ENCODE data around the gene TTPAL. TPM values are rescaled to one million over a fixed set of nuclear protein-coding genes. Genes with fewer than 3 reads are reported as not detected.
A peak's percentile ranks its signal among the peaks of the same experiment; 100 is the strongest.

Gene TTPAL
- total and polyA plus RNA-seq, 10 of the 15 experiments (the other 5 are each of a cell fraction or from before 2014, with no cell fraction given): 4.0 to 24.0 (median 9.3) TPM

DNA sequence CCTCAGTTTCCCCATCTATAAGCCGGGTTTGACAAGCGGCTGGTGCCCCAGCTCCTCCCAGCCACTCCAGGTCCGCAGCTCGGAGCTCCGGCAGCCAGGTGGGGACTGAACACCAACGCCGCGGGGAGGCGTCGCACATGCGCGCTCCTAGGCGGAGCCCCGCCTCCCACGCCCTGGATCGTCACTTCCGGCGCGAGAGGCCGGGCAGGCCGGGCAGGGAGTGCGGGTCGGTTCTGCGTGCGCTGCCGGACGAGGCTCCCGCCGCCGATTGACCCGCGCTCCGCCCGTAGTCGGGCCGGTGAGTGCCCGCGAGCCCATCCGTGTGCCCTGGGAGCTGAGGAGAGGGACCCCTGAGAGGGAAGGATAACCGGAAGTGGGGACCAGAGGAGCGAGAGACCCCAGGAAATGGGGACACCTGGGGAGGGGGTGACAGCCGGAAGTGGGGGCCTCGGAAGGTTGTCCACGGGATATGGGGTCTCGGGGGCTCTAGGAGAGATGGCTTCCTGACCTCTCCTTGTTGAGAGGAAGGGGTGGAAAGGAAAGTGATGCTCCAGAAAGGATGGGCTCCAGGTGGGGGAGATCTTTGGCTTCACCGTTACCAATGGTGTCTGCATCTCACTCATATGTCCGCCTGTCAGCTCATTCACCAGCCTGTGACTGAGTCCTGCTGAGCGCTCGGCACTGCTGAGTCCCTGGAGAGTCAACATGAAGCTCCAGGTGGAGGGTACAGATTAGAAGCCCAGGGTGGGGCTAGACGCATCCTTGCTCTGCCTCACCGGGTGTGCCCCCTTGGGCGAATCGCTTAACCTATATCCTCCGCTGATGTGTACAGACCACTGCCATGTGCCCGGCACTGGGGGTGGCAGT lies at the start of gene TTPAL (continued):
- TF ChIP-seq, protein P1, sequence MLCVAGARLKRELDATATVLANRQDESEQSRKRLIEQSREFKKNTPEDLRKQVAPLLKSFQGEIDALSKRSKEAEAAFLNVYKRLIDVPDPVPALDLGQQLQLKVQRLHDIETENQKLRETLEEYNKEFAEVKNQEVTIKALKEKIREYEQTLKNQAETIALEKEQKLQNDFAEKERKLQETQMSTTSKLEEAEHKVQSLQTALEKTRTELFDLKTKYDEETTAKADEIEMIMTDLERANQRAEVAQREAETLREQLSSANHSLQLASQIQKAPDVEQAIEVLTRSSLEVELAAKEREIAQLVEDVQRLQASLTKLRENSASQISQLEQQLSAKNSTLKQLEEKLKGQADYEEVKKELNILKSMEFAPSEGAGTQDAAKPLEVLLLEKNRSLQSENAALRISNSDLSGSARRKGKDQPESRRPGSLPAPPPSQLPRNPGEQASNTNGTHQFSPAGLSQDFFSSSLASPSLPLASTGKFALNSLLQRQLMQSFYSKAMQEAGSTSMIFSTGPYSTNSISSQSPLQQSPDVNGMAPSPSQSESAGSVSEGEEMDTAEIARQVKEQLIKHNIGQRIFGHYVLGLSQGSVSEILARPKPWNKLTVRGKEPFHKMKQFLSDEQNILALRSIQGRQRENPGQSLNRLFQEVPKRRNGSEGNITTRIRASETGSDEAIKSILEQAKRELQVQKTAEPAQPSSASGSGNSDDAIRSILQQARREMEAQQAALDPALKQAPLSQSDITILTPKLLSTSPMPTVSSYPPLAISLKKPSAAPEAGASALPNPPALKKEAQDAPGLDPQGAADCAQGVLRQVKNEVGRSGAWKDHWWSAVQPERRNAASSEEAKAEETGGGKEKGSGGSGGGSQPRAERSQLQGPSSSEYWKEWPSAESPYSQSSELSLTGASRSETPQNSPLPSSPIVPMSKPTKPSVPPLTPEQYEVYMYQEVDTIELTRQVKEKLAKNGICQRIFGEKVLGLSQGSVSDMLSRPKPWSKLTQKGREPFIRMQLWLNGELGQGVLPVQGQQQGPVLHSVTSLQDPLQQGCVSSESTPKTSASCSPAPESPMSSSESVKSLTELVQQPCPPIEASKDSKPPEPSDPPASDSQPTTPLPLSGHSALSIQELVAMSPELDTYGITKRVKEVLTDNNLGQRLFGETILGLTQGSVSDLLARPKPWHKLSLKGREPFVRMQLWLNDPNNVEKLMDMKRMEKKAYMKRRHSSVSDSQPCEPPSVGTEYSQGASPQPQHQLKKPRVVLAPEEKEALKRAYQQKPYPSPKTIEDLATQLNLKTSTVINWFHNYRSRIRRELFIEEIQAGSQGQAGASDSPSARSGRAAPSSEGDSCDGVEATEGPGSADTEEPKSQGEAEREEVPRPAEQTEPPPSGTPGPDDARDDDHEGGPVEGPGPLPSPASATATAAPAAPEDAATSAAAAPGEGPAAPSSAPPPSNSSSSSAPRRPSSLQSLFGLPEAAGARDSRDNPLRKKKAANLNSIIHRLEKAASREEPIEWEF (IDR thresholded peaks at IDR 0.05; ENCODE audit: insufficient replicate concordance, low read depth, low read length): no peak
- TF ChIP-seq SMC3 (IDR thresholded peaks at IDR 0.05; ENCODE audit: borderline replicate concordance, low read length): 0 out of 2 replicates have a peak, but pooled peaks have one; percentile 4
- TF ChIP-seq, protein P2, sequence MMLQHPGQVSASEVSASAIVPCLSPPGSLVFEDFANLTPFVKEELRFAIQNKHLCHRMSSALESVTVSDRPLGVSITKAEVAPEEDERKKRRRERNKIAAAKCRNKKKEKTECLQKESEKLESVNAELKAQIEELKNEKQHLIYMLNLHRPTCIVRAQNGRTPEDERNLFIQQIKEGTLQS (IDR thresholded peaks at IDR 0.05; ENCODE audit: borderline replicate concordance, extremely low read depth, low read depth, low read length): no peak
- peak; percentile 49; the same call in 1 of the 2 replicates for TF ChIP-seq PAX5 (IDR thresholded peaks at IDR 0.05; ENCODE audit: borderline replicate concordance, low read depth, low read length)
- no peak for TF ChIP-seq CHD4 (IDR thresholded peaks at IDR 0.05)
- no peak for TF ChIP-seq SUPT20H (IDR thresholded peaks at IDR 0.05; ENCODE audit: borderline replicate concordance, control insufficient read depth, low read depth, low read length)
- TF ChIP-seq, protein P3, sequence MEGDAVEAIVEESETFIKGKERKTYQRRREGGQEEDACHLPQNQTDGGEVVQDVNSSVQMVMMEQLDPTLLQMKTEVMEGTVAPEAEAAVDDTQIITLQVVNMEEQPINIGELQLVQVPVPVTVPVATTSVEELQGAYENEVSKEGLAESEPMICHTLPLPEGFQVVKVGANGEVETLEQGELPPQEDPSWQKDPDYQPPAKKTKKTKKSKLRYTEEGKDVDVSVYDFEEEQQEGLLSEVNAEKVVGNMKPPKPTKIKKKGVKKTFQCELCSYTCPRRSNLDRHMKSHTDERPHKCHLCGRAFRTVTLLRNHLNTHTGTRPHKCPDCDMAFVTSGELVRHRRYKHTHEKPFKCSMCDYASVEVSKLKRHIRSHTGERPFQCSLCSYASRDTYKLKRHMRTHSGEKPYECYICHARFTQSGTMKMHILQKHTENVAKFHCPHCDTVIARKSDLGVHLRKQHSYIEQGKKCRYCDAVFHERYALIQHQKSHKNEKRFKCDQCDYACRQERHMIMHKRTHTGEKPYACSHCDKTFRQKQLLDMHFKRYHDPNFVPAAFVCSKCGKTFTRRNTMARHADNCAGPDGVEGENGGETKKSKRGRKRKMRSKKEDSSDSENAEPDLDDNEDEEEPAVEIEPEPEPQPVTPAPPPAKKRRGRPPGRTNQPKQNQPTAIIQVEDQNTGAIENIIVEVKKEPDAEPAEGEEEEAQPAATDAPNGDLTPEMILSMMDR (IDR thresholded peaks at IDR 0.05 in 2 of 3, conservative IDR thresholded peaks at IDR 0.05 in 1 of 3; ENCODE audit: control insufficient read depth in 2 of 3, extremely low read depth in 1 of 3, insufficient read depth in 1 of 3, low read depth in 3 of 3, low read length in 3 of 3): peak; percentile 11 to 60 (median 17); a peak in 3 of 6 replicates
- TF ChIP-seq, protein P4, sequence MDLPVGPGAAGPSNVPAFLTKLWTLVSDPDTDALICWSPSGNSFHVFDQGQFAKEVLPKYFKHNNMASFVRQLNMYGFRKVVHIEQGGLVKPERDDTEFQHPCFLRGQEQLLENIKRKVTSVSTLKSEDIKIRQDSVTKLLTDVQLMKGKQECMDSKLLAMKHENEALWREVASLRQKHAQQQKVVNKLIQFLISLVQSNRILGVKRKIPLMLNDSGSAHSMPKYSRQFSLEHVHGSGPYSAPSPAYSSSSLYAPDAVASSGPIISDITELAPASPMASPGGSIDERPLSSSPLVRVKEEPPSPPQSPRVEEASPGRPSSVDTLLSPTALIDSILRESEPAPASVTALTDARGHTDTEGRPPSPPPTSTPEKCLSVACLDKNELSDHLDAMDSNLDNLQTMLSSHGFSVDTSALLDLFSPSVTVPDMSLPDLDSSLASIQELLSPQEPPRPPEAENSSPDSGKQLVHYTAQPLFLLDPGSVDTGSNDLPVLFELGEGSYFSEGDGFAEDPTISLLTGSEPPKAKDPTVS (IDR thresholded peaks at IDR 0.05; ENCODE audit: low read depth, low read length): no peak
- TF ChIP-seq, protein P5, sequence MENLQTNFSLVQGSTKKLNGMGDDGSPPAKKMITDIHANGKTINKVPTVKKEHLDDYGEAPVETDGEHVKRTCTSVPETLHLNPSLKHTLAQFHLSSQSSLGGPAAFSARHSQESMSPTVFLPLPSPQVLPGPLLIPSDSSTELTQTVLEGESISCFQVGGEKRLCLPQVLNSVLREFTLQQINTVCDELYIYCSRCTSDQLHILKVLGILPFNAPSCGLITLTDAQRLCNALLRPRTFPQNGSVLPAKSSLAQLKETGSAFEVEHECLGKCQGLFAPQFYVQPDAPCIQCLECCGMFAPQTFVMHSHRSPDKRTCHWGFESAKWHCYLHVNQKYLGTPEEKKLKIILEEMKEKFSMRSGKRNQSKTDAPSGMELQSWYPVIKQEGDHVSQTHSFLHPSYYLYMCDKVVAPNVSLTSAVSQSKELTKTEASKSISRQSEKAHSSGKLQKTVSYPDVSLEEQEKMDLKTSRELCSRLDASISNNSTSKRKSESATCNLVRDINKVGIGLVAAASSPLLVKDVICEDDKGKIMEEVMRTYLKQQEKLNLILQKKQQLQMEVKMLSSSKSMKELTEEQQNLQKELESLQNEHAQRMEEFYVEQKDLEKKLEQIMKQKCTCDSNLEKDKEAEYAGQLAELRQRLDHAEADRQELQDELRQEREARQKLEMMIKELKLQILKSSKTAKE (IDR thresholded peaks at IDR 0.05; ENCODE audit: low read depth, poor library complexity, severe bottlenecking): no peak
- peak in 1 of 2 experiments; percentile 93; a peak in 2 of 3 replicates for TF ChIP-seq EGR1 (IDR thresholded peaks at IDR 0.05; ENCODE audit: borderline replicate concordance in 1 of 2, low read depth in 2 of 2, low read length in 2 of 2)
- TF ChIP-seq BCL11A (IDR thresholded peaks at IDR 0.05; ENCODE audit: low read depth, low read length): no peak
- TF ChIP-seq SMAD1 (IDR thresholded peaks at IDR 0.05; ENCODE audit: low read depth, partially characterized antibody): no peak
- TF ChIP-seq PAX8 (IDR thresholded peaks at IDR 0.05): no peak
- TF ChIP-seq IKZF1 (conservative IDR thresholded peaks at IDR 0.05): peak; percentile 69
- TF ChIP-seq RB1 (IDR thresholded peaks at IDR 0.05; ENCODE audit: borderline replicate concordance): no peak; the same call in 1 of the 2 replicates
- TF ChIP-seq CBX5 (IDR thresholded peaks at IDR 0.05; ENCODE audit: low read depth): no peak

Data from GM12878 (cell line).